T-helper 1 cell (primary cell): ENCODE data around the gene SHISA9.

Source experiments
- DNase-seq, 5 donors: peaks; one replicate each; pipeline ENCODE4 v3.0.0-alpha.2; 2012 to 2020

SHISA9 gene

GRCh38 chr16:13130586-13130985, 229.2 kb downstream of the SHISA9 start:
- no peak for DNase-seq

- DNase-seq, result no peak
Observed at GRCh38 chr16:13134836-13135235, 233.4 kb downstream of the SHISA9 start.

GRCh38 chr16:13136901-13137300, 235.5 kb downstream of the SHISA9 start:
- no peak for DNase-seq

- no peak for DNase-seq
Observed at GRCh38 chr16:13138528-13138927, 237.1 kb downstream of the SHISA9 start.

- no peak for DNase-seq
Observed at GRCh38 chr16:13139661-13140241, 238.4 kb downstream of the SHISA9 start.

GRCh38 chr16:13143551-13143950, 242.2 kb downstream of the SHISA9 start:
- no peak for DNase-seq

GRCh38 chr16:13146829-13147228, 245.4 kb downstream of the SHISA9 start:
- DNase-seq, result no peak

GRCh38 chr16:13148294-13148693, 246.9 kb downstream of the SHISA9 start:
- no peak for DNase-seq

GRCh38 chr16:13148836-13149235, 247.4 kb downstream of the SHISA9 start:
- no peak for DNase-seq

- DNase-seq, result no peak
Observed at GRCh38 chr16:13150181-13150885, 248.9 kb downstream of the SHISA9 start.

- no peak for DNase-seq
Observed at GRCh38 chr16:13153696-13154095, 252.3 kb downstream of the SHISA9 start.

- DNase-seq, result no peak
Observed at GRCh38 chr16:13154799-13155198, 253.4 kb downstream of the SHISA9 start.

- no peak for DNase-seq
Observed at GRCh38 chr16:13155377-13155776, 254.0 kb downstream of the SHISA9 start.

- no peak for DNase-seq
Observed at GRCh38 chr16:13155780-13156179, 254.4 kb downstream of the SHISA9 start.

- no peak for DNase-seq
Observed at GRCh38 chr16:13157082-13157481, 255.7 kb downstream of the SHISA9 start.

GRCh38 chr16:13158427-13158826, 257.0 kb downstream of the SHISA9 start:
- no peak for DNase-seq

- DNase-seq, result no peak
Observed at GRCh38 chr16:13165024-13165423, 263.6 kb downstream of the SHISA9 start.

- no peak for DNase-seq
Observed at GRCh38 chr16:13168091-13168572, 266.7 kb downstream of the SHISA9 start.

- no peak for DNase-seq
Observed at GRCh38 chr16:13171313-13171712, 269.9 kb downstream of the SHISA9 start.

GRCh38 chr16:13176711-13177110, 275.3 kb downstream of the SHISA9 start:
- no peak for DNase-seq

GRCh38 chr16:13178318-13178717, 276.9 kb downstream of the SHISA9 start:
- DNase-seq, result no peak

- no peak for DNase-seq
Observed at GRCh38 chr16:13181432-13181831, 280.0 kb downstream of the SHISA9 start.

GRCh38 chr16:13186813-13187212, 285.4 kb downstream of the SHISA9 start:
- DNase-seq, result no peak

- DNase-seq, result no peak
Observed at GRCh38 chr16:13189250-13189649, 287.9 kb downstream of the SHISA9 start.

GRCh38 chr16:13193721-13194120, 292.3 kb downstream of the SHISA9 start:
- no peak for DNase-seq
